OCI-LY3 (cell line): ENCODE data around the gene WIPF3.

Experiments
- EZH2phosphoT487 ChIP-seq: fragments of 200-600 bp; shearing (Covaris generic); IDR thresholded peaks from 2 replicates; pipeline ENCODE4 v1.6.1; 2018; ENCODE audit warnings: antibody characterized with exemption, mixed run types, low read depth
- TF ChIP-seq, protein P1 (sequence below): fragments of 200-600, 300-600 bp; sonication (generic); IDR thresholded peaks from 2 replicates; pipeline ENCODE4 v1.5.1; 2014; ENCODE audit warnings: antibody characterized with exemption, low read length, low read depth

DNA sequence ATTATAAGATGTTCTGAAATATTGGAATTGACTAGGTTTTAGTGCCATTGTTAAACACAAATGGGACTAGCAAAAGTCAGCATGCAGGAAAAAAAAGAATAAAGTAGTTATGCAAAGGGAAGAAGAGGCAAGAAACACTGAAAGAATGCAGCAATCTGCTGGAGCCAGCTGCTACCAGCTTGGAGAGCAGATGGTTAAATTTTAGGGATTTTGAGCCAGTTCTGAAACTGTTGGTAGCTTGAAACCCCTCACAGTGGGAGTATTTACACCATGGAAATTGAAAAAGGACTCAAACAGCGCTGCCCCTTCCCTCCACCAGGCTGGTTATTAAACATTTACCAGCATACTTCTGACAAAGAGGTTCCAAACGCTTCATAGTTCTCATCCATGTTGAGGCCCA lies 142.3 kb downstream of the WIPF3 start:
- TF ChIP-seq, protein P1, sequence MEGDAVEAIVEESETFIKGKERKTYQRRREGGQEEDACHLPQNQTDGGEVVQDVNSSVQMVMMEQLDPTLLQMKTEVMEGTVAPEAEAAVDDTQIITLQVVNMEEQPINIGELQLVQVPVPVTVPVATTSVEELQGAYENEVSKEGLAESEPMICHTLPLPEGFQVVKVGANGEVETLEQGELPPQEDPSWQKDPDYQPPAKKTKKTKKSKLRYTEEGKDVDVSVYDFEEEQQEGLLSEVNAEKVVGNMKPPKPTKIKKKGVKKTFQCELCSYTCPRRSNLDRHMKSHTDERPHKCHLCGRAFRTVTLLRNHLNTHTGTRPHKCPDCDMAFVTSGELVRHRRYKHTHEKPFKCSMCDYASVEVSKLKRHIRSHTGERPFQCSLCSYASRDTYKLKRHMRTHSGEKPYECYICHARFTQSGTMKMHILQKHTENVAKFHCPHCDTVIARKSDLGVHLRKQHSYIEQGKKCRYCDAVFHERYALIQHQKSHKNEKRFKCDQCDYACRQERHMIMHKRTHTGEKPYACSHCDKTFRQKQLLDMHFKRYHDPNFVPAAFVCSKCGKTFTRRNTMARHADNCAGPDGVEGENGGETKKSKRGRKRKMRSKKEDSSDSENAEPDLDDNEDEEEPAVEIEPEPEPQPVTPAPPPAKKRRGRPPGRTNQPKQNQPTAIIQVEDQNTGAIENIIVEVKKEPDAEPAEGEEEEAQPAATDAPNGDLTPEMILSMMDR, result no peak
- TF ChIP-seq EZH2phosphoT487, result no peak
